HepG2 (cell line): ENCODE data around the gene SC5D. TPM values are rescaled to one million over a fixed set of nuclear protein-coding genes. Genes with fewer than 3 reads are reported as not detected.

Experiments
- ATAC-seq: fragments of 200-7000 bp; cut with Tn5 transposase; 3 replicates; pipeline ENCODE4 v1.9.1; 2020; ENCODE audit warnings: mild to moderate bottlenecking, moderate library complexity
- BruUV-seq: library from RNA; stranded (reverse); fragments of 400-500 nt; replicated peaks from 2 replicates; lab custom pipeline; 2021; lab: Mats Ljungman, UMichigan
- CTCF ChIA-PET: fragments of 300-600 bp; formaldehyde crosslinking; extraction: SDS; loops from one replicate; lab custom pipeline; 2021; ENCODE audit warnings: low total read pairs, inconsistent platforms, low intra/inter-chr PET ratio; lab: Yijun Ruan, JAX
- POLR2A ChIA-PET: fragments of 350-600 bp; sonication (Branson Sonifier 250); formaldehyde crosslinking; loops from one replicate; lab custom pipeline; 2020; ENCODE audit warnings: antibody characterized with exemption, inconsistent platforms; lab: Yijun Ruan, JAX
- DNase-seq: peaks from one replicate; pipeline ENCODE4 v3.0.0-alpha.2; 2015; ENCODE audit warnings: low spot score
- FAIRE-seq: peaks from 3 replicates; lab custom pipeline; 2011; peaks lifted over from hg19 to GRCh38; lab: Jason Lieb, UNC
- H2AFZ ChIP-seq: one replicate; pipeline ENCODE4 v1.6.1; 2011; ENCODE audit warnings: low read length, inconsistent platforms
- H3K27ac ChIP-seq: fragments of 300-600 bp; 3 replicates; pipeline ENCODE4 v1.8.0; 2011; ENCODE audit warnings: mixed run types, mild to moderate bottlenecking, mixed read lengths, low read length, inconsistent platforms; ENCODE audit not compliant: insufficient read depth; ENCODE audit errors: extremely low read length
- H3K27me3 ChIP-seq, 2 experiments: fragments of 200-600 bp in 1 of 2; 2 replicates in 1 of 2; 3 replicates in 1 of 2; pipeline versions ENCODE4 v1.6.0 to v1.8.0; 2011; ENCODE audit warnings: low read length in 2 of 2, mild to moderate bottlenecking in 2 of 2, moderate library complexity in 2 of 2, inconsistent platforms in 1 of 2; ENCODE audit not compliant: insufficient read depth in 2 of 2, control insufficient read depth in 1 of 2
- H3K36me3 ChIP-seq, 2 experiments: fragments of 200-600 bp in 1 of 2; replicated peaks in 1 of 2; 2 replicates in 1 of 2; 3 replicates in 1 of 2; pipeline versions ENCODE4 v1.5.1 to v1.8.0; 2011; ENCODE audit warnings: low read length in 2 of 2, inconsistent platforms in 1 of 2; ENCODE audit not compliant: insufficient read depth in 2 of 2, control insufficient read depth in 1 of 2
- H3K4me1 ChIP-seq: 2 replicates; pipeline ENCODE4 v1.5.1; 2012; ENCODE audit warnings: low read length, inconsistent platforms; ENCODE audit not compliant: insufficient read depth
- H3K4me2 ChIP-seq: 2 replicates; pipeline ENCODE4 v1.6.0; 2011; ENCODE audit warnings: low read depth, low read length, inconsistent platforms
- H3K4me3 ChIP-seq, 3 experiments: fragments of 200-600 bp in 1 of 3; sonication (generic), shearing (Covaris generic) in 1 of 3; replicated peaks in 1 of 3; 2 replicates each; pipeline ENCODE4 v1.5.1; 2011 to 2016; ENCODE audit warnings: low read length in 3 of 3, inconsistent platforms in 2 of 3, low read depth in 2 of 3, mild to moderate bottlenecking in 2 of 3, control low read depth in 1 of 3, mixed read lengths in 1 of 3; ENCODE audit not compliant: insufficient read depth in 1 of 3
- H3K79me2 ChIP-seq: one replicate; pipeline ENCODE4 v1.6.1; 2011; ENCODE audit warnings: low read length, inconsistent platforms; ENCODE audit not compliant: insufficient read depth
- H3K9ac ChIP-seq: 2 replicates; pipeline ENCODE4 v1.6.0; 2011; ENCODE audit warnings: mild to moderate bottlenecking, low read depth, low read length, inconsistent platforms; ENCODE audit not compliant: insufficient read depth
- H3K9me3 ChIP-seq: 2 replicates; pipeline ENCODE4 v1.5.1; 2012; ENCODE audit warnings: mild to moderate bottlenecking, low read length
- H4K20me1 ChIP-seq: 2 replicates; pipeline ENCODE4 v1.6.0; 2011; ENCODE audit warnings: inconsistent platforms, mild to moderate bottlenecking, low read length, moderate library complexity; ENCODE audit not compliant: insufficient read depth
- CBX2 ChIP-seq, 2 experiments: fragments of 200-600 bp in 1 of 2; sonication (generic); formaldehyde crosslinking in 1 of 2; IDR thresholded peaks; 2 replicates each; pipeline versions ENCODE4 v1.7.0 to v1.8.1; 2018 to 2022; ENCODE audit warnings: low read depth in 2 of 2, low read length in 1 of 2, mild to moderate bottlenecking in 1 of 2, missing genetic modification reagents in 1 of 2
- CHCHD3 ChIP-seq: sonication (generic); formaldehyde crosslinking; IDR thresholded peaks from 2 replicates; pipeline ENCODE4 v1.8.0; 2022; ENCODE audit warnings: mild to moderate bottlenecking, missing genetic modification reagents, moderate library complexity
- FOXM1 ChIP-seq: sonication (generic); formaldehyde crosslinking; IDR thresholded peaks from 2 replicates; pipeline ENCODE4 v1.5.0; 2020; ENCODE audit warnings: missing genetic modification reagents
- MEIS2 ChIP-seq: sonication (generic); formaldehyde crosslinking; IDR thresholded peaks from 2 replicates; pipeline ENCODE4 v1.9.0; 2021; ENCODE audit warnings: mild to moderate bottlenecking, missing genetic modification reagents
- NFE2L2 ChIP-seq: fragments of 150-350 bp; IDR thresholded peaks from 2 replicates; pipeline ENCODE4 v1.6.1; 2014; ENCODE audit warnings: low read length
- SIX4 ChIP-seq: sonication (generic); formaldehyde crosslinking; IDR thresholded peaks from 2 replicates; pipeline ENCODE4 v1.4.0; 2020; ENCODE audit warnings: missing genetic modification reagents
- ZMYM3 ChIP-seq: sonication (generic); formaldehyde crosslinking; IDR thresholded peaks from 2 replicates; pipeline ENCODE4 v1.5.1; 2020; ENCODE audit warnings: mild to moderate bottlenecking, missing genetic modification reagents
- ZNF143 ChIP-seq: sonication (generic); formaldehyde crosslinking; IDR thresholded peaks from 2 replicates; pipeline ENCODE4 v1.4.0; 2020; ENCODE audit warnings: missing genetic modification reagents
- ZNF343 ChIP-seq: sonication (generic); formaldehyde crosslinking; IDR thresholded peaks from 2 replicates; pipeline ENCODE4 v1.4.0; 2020; ENCODE audit warnings: mild to moderate bottlenecking, missing genetic modification reagents
- ZNF501 ChIP-seq: sonication (generic); formaldehyde crosslinking; IDR thresholded peaks from 2 replicates; pipeline ENCODE4 v1.5.1; 2020; ENCODE audit warnings: mild to moderate bottlenecking, moderate library complexity, missing genetic modification reagents
- ZSCAN25 ChIP-seq: sonication (generic); formaldehyde crosslinking; IDR thresholded peaks from 2 replicates; pipeline ENCODE4 v1.8.0; 2022; ENCODE audit warnings: mild to moderate bottlenecking, missing genetic modification reagents
- WGBS: methylation state at CpG from one replicate; pipeline ENCODE4 v1.1.6; 2017; ENCODE audit warnings: low lambda C conversion rate; 5-methylcytosine and 5-hydroxymethylcytosine counted together
- in situ Hi-C: cut with HindIII; loops from 2 replicates; pipeline ENCODE4 v1.10.0; 2017; ENCODE audit warnings: low pct_unique_long_range_greater_than_20kb; ENCODE audit not compliant: extremely low pct_ligation_motif_present
- intact Hi-C: fragments of 100-400 bp; cut with micrococcal nuclease; formaldehyde crosslinking; loops from one replicate; pipeline ENCODE4 v1.10.0; 2022; ENCODE audit not compliant: unreplicated experiment
- polyA plus RNA-seq, 8 experiments: library from polyadenylated mRNA; depleted of rRNA in 3 of 8; stranded (reverse) in 7 of 8; unstranded in 1 of 8; fragments of >200 nt; fragmentation: Illumina TruSeq in 4 of 8; extraction: Trizol in 4 of 8; gene quantifications; 2 replicates each; pipeline versions ENCODE4 v1.2.1 to v1.2.3, GENCODE V29; 2011 to 2016; ENCODE audit warnings: low read depth in 4 of 8, missing spikeins in 1 of 8, mixed read lengths in 1 of 8; ENCODE audit not compliant: insufficient read depth in 1 of 8
- total RNA-seq, 5 experiments: library from RNA; depleted of rRNA; stranded (reverse); fragments of >200 nt; fragmentation: Illumina TruSeq; extraction: Trizol; gene quantifications; 2 replicates each; pipeline ENCODE4 v1.2.3, GENCODE V29; 2016; ENCODE audit warnings: low read depth in 1 of 5
- TF ChIP-seq, protein P1 (sequence below), 2 experiments: sonication (generic) in 1 of 2; formaldehyde crosslinking in 1 of 2; IDR thresholded peaks; 2 replicates each; pipeline versions ENCODE4 v1.4.0 to v1.6.1; 2018 to 2020; ENCODE audit warnings: missing genetic modification reagents in 2 of 2, borderline replicate concordance in 1 of 2, low read depth in 1 of 2, mild to moderate bottlenecking in 1 of 2, missing biosample characterization in 1 of 2
- TF ChIP-seq, protein P2 (sequence below): sonication (generic); formaldehyde crosslinking; IDR thresholded peaks from 2 replicates; pipeline ENCODE4 v1.5.0; 2020; ENCODE audit warnings: missing genetic modification reagents, mild to moderate bottlenecking, borderline replicate concordance
- TF ChIP-seq, protein P3 (sequence below): sonication (generic); formaldehyde crosslinking; IDR thresholded peaks from 2 replicates; pipeline ENCODE4 v1.5.0; 2020; ENCODE audit warnings: missing genetic modification reagents
- TF ChIP-seq, protein P4 (sequence below): sonication (generic); formaldehyde crosslinking; IDR thresholded peaks from 2 replicates; pipeline ENCODE4 v1.4.0; 2020; ENCODE audit warnings: mild to moderate bottlenecking, missing genetic modification reagents
- TF ChIP-seq, protein P5 (sequence below): IDR thresholded peaks from 2 replicates; pipeline ENCODE4 v1.6.1; 2016; ENCODE audit warnings: mild to moderate bottlenecking
- TF ChIP-seq, protein P6 (sequence below): IDR thresholded peaks from 2 replicates; pipeline ENCODE4 v1.6.1; 2016; ENCODE audit warnings: missing compliant biosample characterization, missing genetic modification reagents, borderline replicate concordance

The SC5D gene
- total and polyA plus RNA-seq, 2 of the 13 experiments (the other 11 are each of a cell fraction or from before 2014, with no cell fraction given), result 84.4 to 155 TPM

DNA sequence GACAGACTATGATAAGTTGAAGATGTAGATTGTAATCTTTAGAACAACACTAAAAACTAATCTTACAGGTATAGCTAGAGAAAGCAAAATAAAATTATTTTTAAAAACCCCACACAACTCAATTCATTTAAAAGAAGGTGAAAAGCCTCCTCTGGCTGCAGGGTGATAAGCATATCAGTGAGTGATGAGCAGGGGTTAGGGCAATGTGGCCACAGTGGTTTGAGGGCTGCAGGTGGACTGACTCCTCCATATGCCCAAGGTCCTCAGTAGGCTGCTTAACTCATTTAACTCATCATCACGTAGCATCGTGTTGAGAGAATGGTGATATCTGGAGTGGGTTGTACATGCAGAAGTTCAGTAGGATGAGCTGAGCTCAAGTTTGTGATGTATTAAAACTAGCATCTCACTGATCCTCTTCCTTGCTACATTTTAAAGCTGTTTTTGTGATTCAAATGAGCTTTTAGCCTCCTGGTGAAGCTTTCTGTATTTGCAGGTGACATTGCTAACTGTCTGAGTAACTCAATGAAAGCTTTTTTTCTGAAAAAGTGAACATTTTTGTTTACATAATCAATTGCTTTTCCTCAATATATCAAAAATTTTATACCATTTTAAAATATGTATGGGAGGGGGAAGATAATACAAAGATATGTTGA is 37.0 kb upstream of the SC5D start:
- in situ Hi-C loops (no loop called here), intact Hi-C loops (no loop called here)
- H2AFZ ChIP-seq, result no peak overlapping the region
- no TSS peak for BruUV-seq
- 37% methylated on average over 2 of the region's 2 CpGs for WGBS
- H3K36me3 ChIP-seq, result no peaks in the 10 kb centered on the region
- ATAC-seq (no peak), DNase-seq (no peak), FAIRE-seq (no peak)
- H3K4me2 ChIP-seq, result no peak overlapping the region
- H3K27me3 ChIP-seq, result no peaks in the 10 kb centered on the region
- no peak overlapping the region for H3K27ac ChIP-seq
- H4K20me1 ChIP-seq, result no peaks in the 10 kb centered on the region; the same call in 1 of the 2 replicates
- ChIA-PET CTCF (no interaction called here), POLR2A (no interaction called here)
- H3K4me1 ChIP-seq, result no peaks in the 10 kb centered on the region
- no peak overlapping the region for H3K9ac ChIP-seq
- no peak overlapping the region for H3K4me3 ChIP-seq
- H3K79me2 ChIP-seq, result no peaks in the 10 kb centered on the region
- H3K9me3 ChIP-seq, result no peaks in the 10 kb centered on the region
- TF ChIP-seq ZMYM3 (CRISPR knock-in tag) (no peak), NFE2L2 (no peak), FOXM1 (CRISPR knock-in tag) (no peak), ZNF343 (CRISPR knock-in tag) (no peak), ZNF501 (no peak), CHCHD3 (no peak), MEIS2 (CRISPR knock-in tag) (no peak), ZSCAN25 (CRISPR knock-in tag) (no peak), SIX4 (no peak), CBX2 (IDR thresholded peaks at IDR 0.05; ENCODE audit: low read depth, low read length) (no peak), CBX2 (CRISPR knock-in tag; IDR thresholded peaks at IDR 0.05; ENCODE audit: low read depth) (no peak), ZNF143 (CRISPR knock-in tag) (no peak)
- TF ChIP-seq, protein P1, sequence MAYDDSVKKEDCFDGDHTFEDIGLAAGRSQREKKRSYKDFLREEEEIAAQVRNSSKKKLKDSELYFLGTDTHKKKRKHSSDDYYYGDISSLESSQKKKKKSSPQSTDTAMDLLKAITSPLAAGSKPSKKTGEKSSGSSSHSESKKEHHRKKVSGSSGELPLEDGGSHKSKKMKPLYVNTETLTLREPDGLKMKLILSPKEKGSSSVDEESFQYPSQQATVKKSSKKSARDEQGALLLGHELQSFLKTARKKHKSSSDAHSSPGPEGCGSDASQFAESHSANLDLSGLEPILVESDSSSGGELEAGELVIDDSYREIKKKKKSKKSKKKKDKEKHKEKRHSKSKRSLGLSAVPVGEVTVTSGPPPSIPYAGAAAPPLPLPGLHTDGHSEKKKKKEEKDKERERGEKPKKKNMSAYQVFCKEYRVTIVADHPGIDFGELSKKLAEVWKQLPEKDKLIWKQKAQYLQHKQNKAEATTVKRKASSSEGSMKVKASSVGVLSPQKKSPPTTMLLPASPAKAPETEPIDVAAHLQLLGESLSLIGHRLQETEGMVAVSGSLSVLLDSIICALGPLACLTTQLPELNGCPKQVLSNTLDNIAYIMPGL (CRISPR knock-in tag; IDR thresholded peaks at IDR 0.05; ENCODE audit: borderline replicate concordance in 1 of 2, low read depth in 1 of 2), result no peak
- TF ChIP-seq, protein P2, sequence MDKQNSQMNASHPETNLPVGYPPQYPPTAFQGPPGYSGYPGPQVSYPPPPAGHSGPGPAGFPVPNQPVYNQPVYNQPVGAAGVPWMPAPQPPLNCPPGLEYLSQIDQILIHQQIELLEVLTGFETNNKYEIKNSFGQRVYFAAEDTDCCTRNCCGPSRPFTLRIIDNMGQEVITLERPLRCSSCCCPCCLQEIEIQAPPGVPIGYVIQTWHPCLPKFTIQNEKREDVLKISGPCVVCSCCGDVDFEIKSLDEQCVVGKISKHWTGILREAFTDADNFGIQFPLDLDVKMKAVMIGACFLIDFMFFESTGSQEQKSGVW (CRISPR knock-in tag), result no peak
- TF ChIP-seq, protein P3, sequence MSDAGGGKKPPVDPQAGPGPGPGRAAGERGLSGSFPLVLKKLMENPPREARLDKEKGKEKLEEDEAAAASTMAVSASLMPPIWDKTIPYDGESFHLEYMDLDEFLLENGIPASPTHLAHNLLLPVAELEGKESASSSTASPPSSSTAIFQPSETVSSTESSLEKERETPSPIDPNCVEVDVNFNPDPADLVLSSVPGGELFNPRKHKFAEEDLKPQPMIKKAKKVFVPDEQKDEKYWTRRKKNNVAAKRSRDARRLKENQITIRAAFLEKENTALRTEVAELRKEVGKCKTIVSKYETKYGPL (CRISPR knock-in tag), result no peak
- TF ChIP-seq, protein P4, sequence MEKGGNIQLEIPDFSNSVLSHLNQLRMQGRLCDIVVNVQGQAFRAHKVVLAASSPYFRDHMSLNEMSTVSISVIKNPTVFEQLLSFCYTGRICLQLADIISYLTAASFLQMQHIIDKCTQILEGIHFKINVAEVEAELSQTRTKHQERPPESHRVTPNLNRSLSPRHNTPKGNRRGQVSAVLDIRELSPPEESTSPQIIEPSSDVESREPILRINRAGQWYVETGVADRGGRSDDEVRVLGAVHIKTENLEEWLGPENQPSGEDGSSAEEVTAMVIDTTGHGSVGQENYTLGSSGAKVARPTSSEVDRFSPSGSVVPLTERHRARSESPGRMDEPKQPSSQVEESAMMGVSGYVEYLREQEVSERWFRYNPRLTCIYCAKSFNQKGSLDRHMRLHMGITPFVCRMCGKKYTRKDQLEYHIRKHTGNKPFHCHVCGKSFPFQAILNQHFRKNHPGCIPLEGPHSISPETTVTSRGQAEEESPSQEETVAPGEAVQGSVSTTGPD (CRISPR knock-in tag), result no peak
- TF ChIP-seq, protein P5, sequence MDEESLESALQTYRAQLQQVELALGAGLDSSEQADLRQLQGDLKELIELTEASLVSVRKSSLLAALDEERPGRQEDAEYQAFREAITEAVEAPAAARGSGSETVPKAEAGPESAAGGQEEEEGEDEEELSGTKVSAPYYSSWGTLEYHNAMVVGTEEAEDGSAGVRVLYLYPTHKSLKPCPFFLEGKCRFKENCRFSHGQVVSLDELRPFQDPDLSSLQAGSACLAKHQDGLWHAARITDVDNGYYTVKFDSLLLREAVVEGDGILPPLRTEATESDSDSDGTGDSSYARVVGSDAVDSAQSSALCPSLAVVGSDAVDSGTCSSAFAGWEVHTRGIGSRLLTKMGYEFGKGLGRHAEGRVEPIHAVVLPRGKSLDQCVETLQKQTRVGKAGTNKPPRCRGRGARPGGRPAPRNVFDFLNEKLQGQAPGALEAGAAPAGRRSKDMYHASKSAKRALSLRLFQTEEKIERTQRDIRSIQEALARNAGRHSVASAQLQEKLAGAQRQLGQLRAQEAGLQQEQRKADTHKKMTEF (CRISPR knock-in tag), result no peak
- TF ChIP-seq, protein P6, sequence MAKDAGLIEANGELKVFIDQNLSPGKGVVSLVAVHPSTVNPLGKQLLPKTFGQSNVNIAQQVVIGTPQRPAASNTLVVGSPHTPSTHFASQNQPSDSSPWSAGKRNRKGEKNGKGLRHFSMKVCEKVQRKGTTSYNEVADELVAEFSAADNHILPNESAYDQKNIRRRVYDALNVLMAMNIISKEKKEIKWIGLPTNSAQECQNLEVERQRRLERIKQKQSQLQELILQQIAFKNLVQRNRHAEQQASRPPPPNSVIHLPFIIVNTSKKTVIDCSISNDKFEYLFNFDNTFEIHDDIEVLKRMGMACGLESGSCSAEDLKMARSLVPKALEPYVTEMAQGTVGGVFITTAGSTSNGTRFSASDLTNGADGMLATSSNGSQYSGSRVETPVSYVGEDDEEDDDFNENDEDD (CRISPR knock-in tag), result no peak
